GM08714 (cell line): ENCODE results near the gene HOXD13.

Source experiments
- H3K4me3 ChIP-seq: fragments of 200-500 bp; sonication (Bioruptor generic); 2 replicates; pipeline ENCODE4 v1.5.1; 2014; ENCODE audit warnings: mild to moderate bottlenecking, low read length, inconsistent platforms
- ZNF274 ChIP-seq: IDR thresholded peaks from 2 replicates; pipeline ENCODE4 v1.6.1; 2012; ENCODE audit warnings: mild to moderate bottlenecking, low read depth, low read length

The HOXD13 gene

GRCh38 chr2:176112375-176113302, 20.1 kb downstream of the HOXD13 start:
- no peak for TF ChIP-seq ZNF274
- H3K4me3 ChIP-seq = no peak overlapping the region

- TF ChIP-seq ZNF274 = no peak
- H3K4me3 ChIP-seq = no peak overlapping the region
Measured at GRCh38 chr2:176114120-176114929, 21.8 kb downstream of the HOXD13 start.

- no peak overlapping the region for H3K4me3 ChIP-seq
- TF ChIP-seq ZNF274 = no peak
Measured at GRCh38 chr2:176114930-176115625, 22.6 kb downstream of the HOXD13 start.

- TF ChIP-seq ZNF274 = no peak
- no peak within 1 kb of the TSS for H3K4me3 ChIP-seq
Measured at GRCh38 chr2:176115883-176116813, 23.6 kb downstream of the HOXD13 start, which contains the start of gene HOXD10. Gene HOXD10, plus strand, starts transcription at chr2:176116778. Its CDS starts 56 bp downstream, at chr2:176116834.

- TF ChIP-seq ZNF274 = no peak
- no peak overlapping the region for H3K4me3 ChIP-seq
Measured at GRCh38 chr2:176117162-176117822, 24.8 kb downstream of the HOXD13 start.

GRCh38 chr2:176117823-176118371, 25.4 kb downstream of the HOXD13 start:
- no peak for TF ChIP-seq ZNF274
- no peak overlapping the region for H3K4me3 ChIP-seq

- TF ChIP-seq ZNF274 = no peak
- H3K4me3 ChIP-seq = no peak overlapping the region
Measured at GRCh38 chr2:176118601-176119339, 26.2 kb downstream of the HOXD13 start.

- TF ChIP-seq ZNF274 = no peak
- no peak overlapping the region for H3K4me3 ChIP-seq
Measured at GRCh38 chr2:176120364-176121189, 28.1 kb downstream of the HOXD13 start.

GRCh38 chr2:176121190-176122051, 28.9 kb downstream of the HOXD13 start:
- no peak overlapping the region for H3K4me3 ChIP-seq

GRCh38 chr2:176122052-176122682, 29.6 kb downstream of the HOXD13 start:
- peak overlapping the region; percentile 5; the same call in 1 of the 2 replicates for H3K4me3 ChIP-seq
- no peak for TF ChIP-seq ZNF274

More at GRCh38 chr2:176121190-176122051, 28.9 kb downstream of the HOXD13 start:
- no peak for TF ChIP-seq ZNF274
